Loucy (cell line): Measurements from ENCODE around the gene CD226.

Experiments
- H2AFZ ChIP-seq: fragments of 200-600 bp; sonication (generic); 2 replicates; pipeline ENCODE4 v1.6.0; 2016; ENCODE audit warnings: antibody characterized with exemption, mild to moderate bottlenecking, low read length, moderate library complexity
- H3F3A ChIP-seq: fragments of 200-600 bp; 2 replicates; pipeline ENCODE4 v1.6.0; 2016; ENCODE audit warnings: antibody characterized with exemption, low read depth, mild to moderate bottlenecking
- H3K27me3 ChIP-seq: fragments of 200-600 bp; sonication (generic); 2 replicates; pipeline ENCODE4 v1.6.1; 2014; ENCODE audit warnings: low read length, mild to moderate bottlenecking; ENCODE audit not compliant: insufficient read depth, poor library complexity, severe bottlenecking
- H3K36me3 ChIP-seq: fragments of 200-600 bp; sonication (generic); 2 replicates; pipeline ENCODE4 v1.6.1; 2016; ENCODE audit warnings: low read length; ENCODE audit not compliant: insufficient read depth
- H3K4me1 ChIP-seq: fragments of 200-600 bp; sonication (generic); 2 replicates; pipeline ENCODE4 v1.5.1; 2014; ENCODE audit warnings: low read length, mild to moderate bottlenecking; ENCODE audit not compliant: insufficient read depth, poor library complexity, severe bottlenecking
- H3K4me2 ChIP-seq: fragments of 200-600 bp; sonication (generic); 2 replicates; pipeline ENCODE4 v1.6.0; 2014; ENCODE audit warnings: antibody characterized with exemption, low read length, low read depth, mild to moderate bottlenecking; ENCODE audit not compliant: poor library complexity, severe bottlenecking
- H3K4me3 ChIP-seq: fragments of 200-600 bp; sonication (generic); 2 replicates; pipeline ENCODE4 v1.5.1; 2014; ENCODE audit warnings: low read length, mild to moderate bottlenecking, mixed read lengths; ENCODE audit not compliant: poor library complexity, severe bottlenecking
- H3K79me2 ChIP-seq: fragments of 200-600 bp; sonication (generic); 2 replicates; pipeline ENCODE4 v1.6.1; 2014; ENCODE audit warnings: low read length; ENCODE audit not compliant: insufficient read depth
- H3K9ac ChIP-seq: fragments of 200-600 bp; sonication (generic); 2 replicates; pipeline ENCODE4 v1.6.0; 2014; ENCODE audit warnings: mild to moderate bottlenecking, low read depth, low read length, moderate library complexity; ENCODE audit not compliant: poor library complexity, severe bottlenecking
- H3K9me2 ChIP-seq: fragments of 200-600 bp; sonication (generic); replicated peaks from 2 replicates; pipeline ENCODE4 v1.6.1; 2016; ENCODE audit warnings: low read depth, low read length, mixed read lengths
- H3K9me3 ChIP-seq: fragments of 200-600 bp; sonication (generic); 2 replicates; pipeline ENCODE4 v1.6.1; 2014; ENCODE audit warnings: mild to moderate bottlenecking, antibody characterized with exemption, low read length, low read depth; ENCODE audit not compliant: insufficient read depth
- H4K20me1 ChIP-seq: fragments of 200-600 bp; sonication (generic); 2 replicates; pipeline ENCODE4 v1.6.0; 2014; ENCODE audit warnings: antibody characterized with exemption, low read length, mild to moderate bottlenecking; ENCODE audit not compliant: insufficient read depth, poor library complexity, severe bottlenecking
- EZH2phosphoT487 ChIP-seq: fragments of 200-600 bp; IDR thresholded peaks from 2 replicates; pipeline ENCODE4 v1.6.1; 2018; ENCODE audit warnings: antibody characterized with exemption, mild to moderate bottlenecking, moderate library complexity, borderline replicate concordance
- TF ChIP-seq, protein P1 (sequence below): fragments of 200-600 bp; sonication (generic); conservative IDR thresholded peaks from 2 replicates; pipeline ENCODE4 v1.5.1; 2014; ENCODE audit warnings: mild to moderate bottlenecking, antibody characterized with exemption, low read length

The CD226 gene

DNA sequence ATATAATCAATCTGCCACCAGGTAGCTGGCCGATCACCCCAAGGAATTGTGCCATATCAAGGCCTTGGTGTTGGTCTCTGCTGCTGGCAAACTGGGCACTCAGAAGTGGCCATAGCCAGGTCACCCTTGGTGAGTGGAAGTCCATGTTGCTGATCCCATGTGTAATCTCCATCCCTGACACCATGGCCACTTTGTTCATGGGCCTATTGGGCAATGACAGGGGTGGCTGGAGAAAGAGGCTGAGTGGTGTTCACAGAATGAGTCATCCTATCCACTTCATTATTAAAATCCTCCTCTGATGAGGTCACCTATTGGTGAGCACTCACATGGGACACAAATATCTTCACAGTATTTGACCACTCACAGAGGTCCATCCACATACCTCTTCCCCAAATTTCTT is 26.7 kb upstream of the CD226 start:
- TF ChIP-seq, protein P1, sequence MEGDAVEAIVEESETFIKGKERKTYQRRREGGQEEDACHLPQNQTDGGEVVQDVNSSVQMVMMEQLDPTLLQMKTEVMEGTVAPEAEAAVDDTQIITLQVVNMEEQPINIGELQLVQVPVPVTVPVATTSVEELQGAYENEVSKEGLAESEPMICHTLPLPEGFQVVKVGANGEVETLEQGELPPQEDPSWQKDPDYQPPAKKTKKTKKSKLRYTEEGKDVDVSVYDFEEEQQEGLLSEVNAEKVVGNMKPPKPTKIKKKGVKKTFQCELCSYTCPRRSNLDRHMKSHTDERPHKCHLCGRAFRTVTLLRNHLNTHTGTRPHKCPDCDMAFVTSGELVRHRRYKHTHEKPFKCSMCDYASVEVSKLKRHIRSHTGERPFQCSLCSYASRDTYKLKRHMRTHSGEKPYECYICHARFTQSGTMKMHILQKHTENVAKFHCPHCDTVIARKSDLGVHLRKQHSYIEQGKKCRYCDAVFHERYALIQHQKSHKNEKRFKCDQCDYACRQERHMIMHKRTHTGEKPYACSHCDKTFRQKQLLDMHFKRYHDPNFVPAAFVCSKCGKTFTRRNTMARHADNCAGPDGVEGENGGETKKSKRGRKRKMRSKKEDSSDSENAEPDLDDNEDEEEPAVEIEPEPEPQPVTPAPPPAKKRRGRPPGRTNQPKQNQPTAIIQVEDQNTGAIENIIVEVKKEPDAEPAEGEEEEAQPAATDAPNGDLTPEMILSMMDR: no peak
- TF ChIP-seq EZH2phosphoT487: no peak

DNA sequence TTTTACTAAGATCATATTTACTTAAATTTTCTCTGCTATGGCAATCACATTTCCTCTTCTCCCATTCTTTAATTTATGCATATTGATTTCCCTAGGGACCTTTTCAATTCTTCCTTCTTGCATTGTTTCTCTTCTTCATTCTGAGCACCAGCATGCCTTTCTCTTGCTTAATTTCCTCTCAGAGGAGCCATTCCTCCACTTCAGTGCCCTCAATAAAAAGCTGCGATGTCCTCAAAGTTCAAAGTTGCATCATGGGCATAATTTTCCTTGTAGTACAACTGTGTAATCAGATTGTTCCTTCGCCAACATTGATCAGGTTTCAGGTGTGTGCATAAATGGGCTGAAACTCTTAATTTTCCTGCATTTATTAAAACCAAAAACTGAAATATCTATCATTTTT is 21.8 kb upstream of the CD226 start:
- no peak overlapping the region for H3K9ac ChIP-seq
- peaks cover 15% of the 10 kb centered on the region for H3K4me1 ChIP-seq
- H3K36me3 ChIP-seq: no peaks in the 10 kb centered on the region; the same call in 1 of the 2 replicates
- H4K20me1 ChIP-seq: no peaks in the 10 kb centered on the region
- no peaks in the 10 kb centered on the region for H3K79me2 ChIP-seq
- H3F3A ChIP-seq: no peaks in the 10 kb centered on the region
- no peak overlapping the region for H2AFZ ChIP-seq
- TF ChIP-seq, protein P1: no peak
- H3K4me3 ChIP-seq: no peak overlapping the region
- H3K27me3 ChIP-seq: no peaks in the 10 kb centered on the region
- no peak overlapping the region for H3K4me2 ChIP-seq
- H3K9me2 ChIP-seq: no peaks in the 10 kb centered on the region
- H3K9me3 ChIP-seq: peaks cover 9% of the 10 kb centered on the region; the same call in 1 of the 2 replicates

More for the DNA sequence above, 26.7 kb upstream of the CD226 start:
- H3K36me3 ChIP-seq: no peaks in the 10 kb centered on the region; the same call in 1 of the 2 replicates
- H3K9me3 ChIP-seq: peaks cover 9% of the 10 kb centered on the region; the same call in 1 of the 2 replicates
- H3K27me3 ChIP-seq: no peaks in the 10 kb centered on the region
- no peak overlapping the region for H2AFZ ChIP-seq
- H3K9me2 ChIP-seq: no peaks in the 10 kb centered on the region
- H3K79me2 ChIP-seq: no peaks in the 10 kb centered on the region
- peaks cover 8% of the 10 kb centered on the region for H3K4me1 ChIP-seq
- H3K9ac ChIP-seq: no peak overlapping the region
- no peak overlapping the region for H3K4me2 ChIP-seq
- H3F3A ChIP-seq: no peaks in the 10 kb centered on the region
- H4K20me1 ChIP-seq: no peaks in the 10 kb centered on the region
- no peak overlapping the region for H3K4me3 ChIP-seq

DNA sequence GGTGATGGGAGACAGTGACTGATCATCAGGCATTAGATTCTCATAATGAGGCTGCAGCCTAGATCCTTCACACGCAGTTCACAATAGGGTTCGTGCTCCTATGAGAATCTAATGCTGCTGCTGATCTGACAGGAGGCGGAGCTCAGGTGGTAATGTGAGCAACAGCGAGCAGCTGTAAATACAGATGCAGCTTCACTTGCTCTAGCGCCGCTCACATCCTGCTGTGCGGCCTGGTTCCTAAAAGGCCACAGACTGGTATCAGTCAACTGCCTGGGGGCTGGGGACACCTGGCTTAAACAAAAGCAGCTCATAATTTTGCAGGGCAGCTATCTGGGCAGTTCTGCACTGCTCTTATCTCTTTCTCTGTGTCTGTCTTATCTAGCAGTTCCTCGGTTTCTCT is 20.4 kb upstream of the CD226 start:
- TF ChIP-seq, protein P1: no peak
- no peak for TF ChIP-seq EZH2phosphoT487
- Histone ChIP-seq H3K4me3 (no peak overlapping the region), H3K9me2 (no peaks in the 10 kb centered on the region), H3F3A (no peaks in the 10 kb centered on the region), H2AFZ (no peak overlapping the region), H3K79me2 (no peaks in the 10 kb centered on the region), H3K27me3 (no peaks in the 10 kb centered on the region), H3K4me1 (peaks cover 15% of the 10 kb centered on the region), H3K9me3 (peaks cover 9% of the 10 kb centered on the region; the same call in 1 of the 2 replicates), H3K4me2 (no peak overlapping the region), H3K9ac (no peak overlapping the region), H4K20me1 (no peaks in the 10 kb centered on the region), H3K36me3 (no peaks in the 10 kb centered on the region; the same call in 1 of the 2 replicates)
